Raji (cell line): Measurements from ENCODE around the gene HSPH1.
A peak's percentile ranks its signal among the peaks of the same experiment; 100 is the strongest.

Experiments used
- POLR2A ChIP-seq: IDR thresholded peaks from 2 replicates; pipeline ENCODE4 v1.6.1; 2011; ENCODE audit warnings: low read depth, low read length, control low read depth; ENCODE audit not compliant: insufficient read depth

Gene HSPH1

GRCh38 chr13:31184981-31185645 lies 23.4 kb upstream of the HSPH1 start:
- no peak for TF ChIP-seq POLR2A

- TF ChIP-seq POLR2A, result no peak
Measured at GRCh38 chr13:31184451-31184850, 22.7 kb upstream of the HSPH1 start.

- no peak for TF ChIP-seq POLR2A
Measured at GRCh38 chr13:31182987-31183386, 21.3 kb upstream of the HSPH1 start.

- TF ChIP-seq POLR2A, result no peak
Measured at GRCh38 chr13:31179754-31180153, 18.1 kb upstream of the HSPH1 start.

DNA sequence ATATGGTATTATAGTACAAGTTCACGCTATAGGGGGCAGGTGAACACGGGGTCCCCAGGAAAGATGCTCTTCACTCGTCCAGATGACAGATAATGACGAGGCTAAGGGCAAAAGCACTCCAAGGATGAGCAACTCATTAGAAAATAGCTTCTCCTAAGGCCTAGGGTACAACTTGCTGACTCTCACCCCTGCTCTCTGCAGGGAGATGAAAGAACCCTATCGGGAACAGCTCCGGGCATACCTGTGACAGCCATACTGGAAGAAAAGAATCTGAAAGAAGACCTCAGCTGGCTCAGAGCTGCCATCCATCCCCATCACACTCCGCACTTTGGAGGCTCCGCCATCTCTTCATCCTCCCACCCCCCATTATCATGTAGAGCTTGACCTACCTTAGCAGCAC lies 17.5 kb upstream of the HSPH1 start:
- TF ChIP-seq POLR2A, result no peak

DNA sequence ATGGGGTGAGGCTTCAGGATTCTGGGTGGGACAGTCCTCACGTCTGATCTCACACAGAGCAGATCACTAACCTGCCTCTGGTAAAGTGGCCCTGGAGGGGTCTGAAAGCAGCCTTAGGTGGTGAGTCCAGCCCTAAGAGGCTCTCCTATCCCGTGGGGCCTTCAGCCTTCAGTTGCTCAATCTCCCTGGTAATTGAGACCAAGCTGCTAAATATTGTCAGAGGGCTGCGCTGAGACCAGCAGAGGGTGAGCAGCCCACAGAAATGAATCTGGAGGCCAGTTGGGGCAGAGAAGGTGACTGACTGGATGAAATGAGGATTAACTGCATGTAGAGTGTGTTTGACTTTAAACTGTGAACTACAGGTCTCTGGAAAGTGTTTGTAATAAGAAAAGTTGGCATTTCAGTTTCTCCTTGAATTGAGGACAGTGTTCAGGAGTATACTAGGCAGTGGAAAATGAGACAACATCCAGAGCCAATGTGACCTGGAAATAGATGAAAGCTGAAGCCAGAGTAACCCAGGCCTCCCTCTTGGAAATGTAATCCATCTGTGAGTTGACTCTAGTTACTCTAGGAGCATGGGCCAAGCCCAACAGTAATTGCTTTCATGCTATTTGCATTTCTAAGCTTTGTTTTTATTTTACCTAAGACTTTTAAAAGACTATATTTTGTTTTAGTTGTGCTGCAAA lies 14.3 kb upstream of the HSPH1 start:
- TF ChIP-seq POLR2A, result no peak

- no peak for TF ChIP-seq POLR2A
Measured at GRCh38 chr13:31174018-31174417, 12.3 kb upstream of the HSPH1 start.

- TF ChIP-seq POLR2A, result no peak
Measured at GRCh38 chr13:31172535-31172934, 10.8 kb upstream of the HSPH1 start.

- no peak for TF ChIP-seq POLR2A
Measured at GRCh38 chr13:31172001-31172400, 10.3 kb upstream of the HSPH1 start.

GRCh38 chr13:31168736-31169135 lies 7.0 kb upstream of the HSPH1 start:
- no peak for TF ChIP-seq POLR2A

GRCh38 chr13:31168166-31168565 lies 6.5 kb upstream of the HSPH1 start:
- TF ChIP-seq POLR2A, result no peak

DNA sequence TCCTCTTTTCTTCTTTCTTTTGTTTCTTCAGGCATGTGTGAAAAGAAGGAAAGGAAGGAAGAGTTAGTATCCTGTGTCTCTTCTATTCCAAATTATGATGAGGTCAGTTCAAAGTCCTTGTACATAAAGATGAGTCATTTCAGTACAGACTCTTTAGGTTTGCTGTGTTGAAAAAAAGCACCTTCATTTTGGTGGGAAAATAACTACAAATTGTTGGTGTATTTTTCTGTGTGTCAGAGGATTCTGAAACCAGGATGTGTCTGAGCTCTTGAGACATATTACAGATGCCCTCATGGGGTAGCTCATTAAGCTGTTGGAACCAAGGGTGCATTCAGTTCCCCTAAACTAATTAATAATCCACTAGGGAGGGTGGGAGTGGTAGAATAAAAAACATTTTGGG lies 5.8 kb upstream of the HSPH1 start:
- TF ChIP-seq POLR2A, result no peak

- TF ChIP-seq POLR2A, result no peak
Measured at GRCh38 chr13:31166591-31166990, 4.9 kb upstream of the HSPH1 start.

DNA sequence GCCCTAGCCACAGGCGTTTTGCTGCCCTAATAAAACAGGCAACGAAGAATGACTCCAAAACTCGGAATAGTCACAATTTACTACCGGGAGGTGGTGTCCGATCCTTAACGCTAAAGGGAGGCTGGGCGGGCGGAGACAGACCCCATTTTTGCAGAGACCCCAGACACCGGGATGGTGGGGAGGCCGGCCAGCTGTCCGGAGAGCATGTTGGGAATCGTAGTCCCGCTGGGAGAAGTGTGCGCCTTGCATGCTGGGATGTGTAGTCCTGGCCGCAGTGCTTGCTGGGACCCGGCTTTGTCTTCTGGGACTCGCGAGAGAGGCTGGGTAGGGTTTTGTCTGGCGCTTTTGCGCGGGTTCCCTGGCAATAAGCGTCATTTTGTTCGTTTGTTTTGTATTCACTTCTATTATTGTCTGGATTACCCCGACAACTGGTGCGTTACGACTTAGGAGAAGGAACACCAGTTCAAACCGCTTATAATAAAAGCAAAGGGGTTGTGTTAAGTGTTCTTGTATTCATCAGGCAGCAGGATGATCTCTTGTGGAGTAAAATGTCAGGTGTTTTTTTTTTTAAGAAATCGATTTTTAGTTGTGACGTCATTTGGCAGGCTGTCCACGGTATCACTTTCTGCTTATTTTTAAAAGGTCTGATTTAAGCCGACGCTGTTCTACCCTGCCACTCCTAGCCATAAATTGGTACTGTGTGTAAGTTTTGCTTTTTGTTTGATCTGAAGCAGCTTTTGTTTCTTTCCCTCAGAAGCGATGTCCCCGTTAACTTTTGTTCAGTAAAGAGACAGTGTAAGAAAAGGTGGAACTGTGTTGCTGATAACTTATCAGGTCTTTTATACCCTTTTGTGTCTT lies 676 bp upstream of the HSPH1 start:
- peak; percentile 58 for TF ChIP-seq POLR2A

GRCh38 chr13:31160857-31161556 lies 697 bp downstream of the HSPH1 start:
- TF ChIP-seq POLR2A, result 0 out of 2 replicates have a peak, but pooled peaks have one; percentile 29
